Ovary (tissue), 9 donors: ENCODE data around the gene EVL. TPM values are rescaled to one million over a fixed set of nuclear protein-coding genes. Genes with fewer than 3 reads are reported as not detected.
A peak's percentile ranks its signal among the peaks of the same experiment; 100 is the strongest.

Experiments used
- DNase-seq, 5 donors: peaks; one replicate each; pipeline ENCODE4 v3.0.0-alpha.2; 2019 to 2020
- H3K27ac ChIP-seq, 2 donors: fragments of 200-600 bp; one replicate each; pipeline versions ENCODE4 v1.5.1 to v1.8.0; 2019 to 2022
- H3K27me3 ChIP-seq: fragments of 200-600 bp; one replicate; pipeline ENCODE4 v1.8.0; 2022
- H3K36me3 ChIP-seq: fragments of 200-600 bp; sonication (generic); one replicate; pipeline ENCODE4 v1.5.1; 2019
- H3K4me1 ChIP-seq: one replicate; pipeline ENCODE4 v1.8.1; 2013; ENCODE audit warnings: mild to moderate bottlenecking, moderate library complexity; ENCODE audit not compliant: insufficient read depth
- H3K4me3 ChIP-seq: fragments of 200-600 bp; sonication (generic); one replicate; pipeline ENCODE4 v1.5.1; 2017
- H3K9me3 ChIP-seq, 2 donors: fragments of 200-600 bp in 1 of 2; sonication (generic) in 1 of 2; one replicate each; pipeline versions ENCODE4 v1.5.1 to v1.8.1; 2013 to 2019; ENCODE audit warnings: mild to moderate bottlenecking in 1 of 2, moderate library complexity in 1 of 2
- CTCF ChIP-seq, 3 donors: fragments of 450-650 bp in 2 of 3; fragments of 200-600 bp in 1 of 3; IDR thresholded peaks; one replicate each; pipeline versions ENCODE4 v1.5.1 to v1.8.0; 2016 to 2022; ENCODE audit warnings: antibody characterized with exemption in 3 of 3, mild to moderate bottlenecking in 1 of 3
- EP300 ChIP-seq: sonication (generic); formaldehyde crosslinking; IDR thresholded peaks from one replicate; pipeline ENCODE4 v1.6.1; 2017; ENCODE audit warnings: antibody characterized with exemption
- POLR2A ChIP-seq: fragments of 450-650 bp; IDR thresholded peaks from one replicate; pipeline ENCODE4 v1.6.1; 2017; ENCODE audit warnings: antibody characterized with exemption, mild to moderate bottlenecking, moderate library complexity
- WGBS, 3 donors: extraction: QIAGEN DNeasy Blood & Tissue Kit in 1 of 3; methylation state at CpG; one replicate each; pipeline versions ENCODE4 v1.1.5 to v1.1.7; 2013 to 2017; 5-methylcytosine and 5-hydroxymethylcytosine counted together
- intact Hi-C, 4 donors: fragments of 100-400 bp; cut with DNase I; formaldehyde crosslinking; loops; one replicate each; pipeline versions ENCODE4 v1.11.0 to v1.15.1; 2022 to 2023
- polyA plus RNA-seq, 2 donors: library from polyadenylated mRNA; stranded (reverse); fragments of 200-250 nt in 1 of 2; fragments of 350-450 nt in 1 of 2; fragmentation: Illumina TruSeq in 1 of 2; extraction: RNeasy Lipid Tissue Mini Kit (QIAGEN cat#74804) in 1 of 2; gene quantifications; one replicate each; pipeline ENCODE4 v1.2.3, GENCODE V29; 2013 to 2014
- total RNA-seq, 7 donors: library from RNA; depleted of rRNA in 2 of 7; stranded (reverse); fragments of >200 nt in 2 of 7; fragmentation: NEBNext Ultra II Directional in 3 of 7; extraction: Animal tissue kit (Norgen Biotek cat#: 25700) in 3 of 7; gene quantifications; one replicate each; pipeline versions ENCODE4 v1.1.0 to v1.2.4, GENCODE V29; 2016 to 2023
- donor health status: DM: no; HTN: no; CAD: no; lungs with moderate emphysema.
- donor health status: DM: no; HTN: no; CAD: no.
- donor health status: Bipolar disorder and iron deficiency.
- donor health status: DM: yes; HTN: yes; CAD: no.
- donor health status: DM: no; HTN: no; CAD: no.
- donor health status: DM: yes; HTN: yes; CAD: no.

Gene EVL
- total and polyA plus RNA-seq, 9 donors: 41.0 to 105 (median 66.1) TPM

GRCh38 chr14:100104006-100104352 lies 38.8 kb downstream of the EVL start:
- Histone ChIP-seq H3K9me3 (no peaks in the 10 kb centered on the region), H3K36me3 (no peaks in the 10 kb centered on the region), H3K27ac (peak overlapping the region in 1 of 2 donors; percentile 26), H3K27me3 (no peaks in the 10 kb centered on the region), H3K4me3 (no peak overlapping the region), H3K4me1 (peaks cover 26% of the 10 kb centered on the region)
- WGBS, 3 donors: 49 to 68% (median 53%) methylated on average over 4 of the region's 4 CpGs
- no peak for DNase-seq
- TF ChIP-seq POLR2A (no peak), EP300 (no peak), CTCF (IDR thresholded peaks at IDR 0.05) (no peak)
- intact Hi-C loops: loop anchor here in 3 of 4 donors (10.0 kb wide), 2 partner anchors 49 to 119 kb away; no protein-coding TSS in a partner anchor

- WGBS, 3 donors: 50 to 67% (median 54%) methylated on average over 7 of the region's 7 CpGs
- Histone ChIP-seq H3K27ac (peak overlapping the region in 1 of 2 donors; percentile 26), H3K9me3 (no peaks in the 10 kb centered on the region), H3K36me3 (no peaks in the 10 kb centered on the region), H3K27me3 (no peaks in the 10 kb centered on the region), H3K4me1 (peaks cover 24% of the 10 kb centered on the region), H3K4me3 (no peak overlapping the region)
- DNase-seq: peak in 2 of 5 donors; percentile 8 to 35
- TF ChIP-seq CTCF (IDR thresholded peaks at IDR 0.05): no peak
- TF ChIP-seq POLR2A: no peak
- TF ChIP-seq EP300: no peak
- intact Hi-C loops: loop anchor here (5.0 to 10.0 kb wide), 3 partner anchors 47 to 120 kb away; no protein-coding TSS in a partner anchor
Measured at GRCh38 chr14:100104523-100105300, 39.5 kb downstream of the EVL start.

- intact Hi-C loops: loop anchor here (5.0 to 10.0 kb wide), 3 partner anchors 48 to 121 kb away; no protein-coding TSS in a partner anchor
- H3K4me1 ChIP-seq: peaks cover 24% of the 10 kb centered on the region
- peak in 2 of 5 donors; percentile 27 to 36 for DNase-seq
- TF ChIP-seq POLR2A (no peak), CTCF (IDR thresholded peaks at IDR 0.05) (no peak), EP300 (no peak)
- no peaks in the 10 kb centered on the region for H3K27me3 ChIP-seq
- no peaks in the 10 kb centered on the region for H3K36me3 ChIP-seq
- H3K9me3 ChIP-seq: no peaks in the 10 kb centered on the region
- WGBS, 3 donors: 87 to 93% (median 92%) methylated on average over 16 of the region's 16 CpGs
- peak overlapping the region in 1 of 2 donors; percentile 26 for H3K27ac ChIP-seq
- no peak overlapping the region for H3K4me3 ChIP-seq
Measured at GRCh38 chr14:100105357-100106169, 40.3 kb downstream of the EVL start.

- TF ChIP-seq CTCF (IDR thresholded peaks at IDR 0.05): no peak
- peak in 1 of 5 donors; percentile 33 for DNase-seq
- Histone ChIP-seq H3K9me3 (no peaks in the 10 kb centered on the region), H3K27ac (no peak overlapping the region), H3K4me1 (peaks cover 24% of the 10 kb centered on the region), H3K4me3 (no peak overlapping the region), H3K27me3 (no peaks in the 10 kb centered on the region), H3K36me3 (no peaks in the 10 kb centered on the region)
- intact Hi-C loops: loop anchor here (5.0 to 10.0 kb wide), 3 partner anchors 49 to 122 kb away; no protein-coding TSS in a partner anchor
- WGBS, 3 donors: 80 to 90% (median 90%) methylated on average over 17 of the region's 17 CpGs
Measured at GRCh38 chr14:100106250-100107112, 41.3 kb downstream of the EVL start.
